IMR-90 (cell line): ENCODE data around the gene ZMIZ1.

ENCODE experiments used
- BHLHE40 ChIP-seq: fragments of 150-350 bp; IDR thresholded peaks from 2 replicates; pipeline ENCODE4 v1.6.1; 2016; ENCODE audit warnings: mild to moderate bottlenecking, low read depth, low read length
- MXI1 ChIP-seq: IDR thresholded peaks from 2 replicates; pipeline ENCODE4 v1.6.1; 2012; ENCODE audit warnings: low read depth, mild to moderate bottlenecking, low read length, moderate library complexity, borderline replicate concordance
- RCOR1 ChIP-seq: IDR thresholded peaks from 2 replicates; pipeline ENCODE4 v1.6.1; 2012; ENCODE audit warnings: mild to moderate bottlenecking, low read length, improper control_type of control experiment; ENCODE audit not compliant: insufficient replicate concordance
- RFX5 ChIP-seq: IDR thresholded peaks from 2 replicates; pipeline ENCODE4 v1.8.0; 2012; ENCODE audit warnings: low read depth, mild to moderate bottlenecking, low read length, moderate library complexity
- USF2 ChIP-seq: fragments of 150-350 bp; IDR thresholded peaks from 2 replicates; pipeline ENCODE4 v1.6.1; 2017; ENCODE audit warnings: mild to moderate bottlenecking, antibody characterized with exemption, low read length, low read depth
- TF ChIP-seq, protein P1 (sequence below): conservative IDR thresholded peaks from 2 replicates; pipeline ENCODE4 v1.5.1; 2012; ENCODE audit warnings: mild to moderate bottlenecking, low read depth, low read length, improper control_type of control experiment

DNA sequence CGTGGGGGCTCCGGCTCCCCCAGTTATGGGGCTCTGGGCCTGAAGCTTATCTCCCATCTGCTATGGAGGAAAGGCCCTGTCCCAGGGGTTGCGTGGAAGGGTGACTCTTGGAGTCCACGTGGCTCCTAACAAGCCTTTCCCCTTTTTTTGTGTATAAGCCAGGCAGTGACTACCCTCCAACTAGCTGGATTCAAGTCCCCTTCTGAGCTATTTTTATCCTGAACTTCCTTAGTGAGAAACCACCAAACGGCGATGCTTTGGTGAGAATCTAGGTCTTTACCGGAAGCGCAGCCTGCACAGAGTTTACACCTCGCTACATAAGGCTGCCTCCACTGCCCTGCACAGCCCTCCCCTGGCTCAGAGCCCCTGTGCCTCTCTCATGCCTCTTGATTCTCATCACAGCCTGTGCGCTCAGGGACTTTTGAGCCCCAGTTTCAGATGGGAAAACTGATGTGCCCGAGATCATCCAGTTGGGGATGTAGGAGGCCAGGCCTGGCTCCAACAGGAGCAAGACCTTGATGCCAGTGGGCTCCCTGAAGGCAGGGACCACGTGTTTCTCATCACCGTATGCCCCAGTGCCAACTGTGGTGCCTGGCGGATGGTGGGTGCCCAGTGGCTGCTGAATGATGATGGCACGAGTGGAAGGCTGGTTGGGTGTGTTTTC lies 176.2 kb downstream of the ZMIZ1 start:
- TF ChIP-seq, protein P1, sequence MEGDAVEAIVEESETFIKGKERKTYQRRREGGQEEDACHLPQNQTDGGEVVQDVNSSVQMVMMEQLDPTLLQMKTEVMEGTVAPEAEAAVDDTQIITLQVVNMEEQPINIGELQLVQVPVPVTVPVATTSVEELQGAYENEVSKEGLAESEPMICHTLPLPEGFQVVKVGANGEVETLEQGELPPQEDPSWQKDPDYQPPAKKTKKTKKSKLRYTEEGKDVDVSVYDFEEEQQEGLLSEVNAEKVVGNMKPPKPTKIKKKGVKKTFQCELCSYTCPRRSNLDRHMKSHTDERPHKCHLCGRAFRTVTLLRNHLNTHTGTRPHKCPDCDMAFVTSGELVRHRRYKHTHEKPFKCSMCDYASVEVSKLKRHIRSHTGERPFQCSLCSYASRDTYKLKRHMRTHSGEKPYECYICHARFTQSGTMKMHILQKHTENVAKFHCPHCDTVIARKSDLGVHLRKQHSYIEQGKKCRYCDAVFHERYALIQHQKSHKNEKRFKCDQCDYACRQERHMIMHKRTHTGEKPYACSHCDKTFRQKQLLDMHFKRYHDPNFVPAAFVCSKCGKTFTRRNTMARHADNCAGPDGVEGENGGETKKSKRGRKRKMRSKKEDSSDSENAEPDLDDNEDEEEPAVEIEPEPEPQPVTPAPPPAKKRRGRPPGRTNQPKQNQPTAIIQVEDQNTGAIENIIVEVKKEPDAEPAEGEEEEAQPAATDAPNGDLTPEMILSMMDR = no peak
- no peak for TF ChIP-seq MXI1
- TF ChIP-seq USF2 = no peak
- no peak for TF ChIP-seq RFX5
- TF ChIP-seq RCOR1 = no peak
- TF ChIP-seq BHLHE40 = no peak
